ENCODE measurements around the gene CCDC33. TPM values are rescaled to one million over a fixed set of nuclear protein-coding genes. Genes with fewer than 3 reads are reported as not detected.

CCDC33 gene
- total and polyA plus RNA-seq, 2 experiments from 2014 or later: 0.63 to 0.86 TPM

GRCh38 chr15:74220475-74221248 is 15.5 kb upstream of the CCDC33 start:
- H3K36me3 ChIP-seq (replicated peaks; ENCODE audit: insufficient read depth, low read depth): no peaks in the 10 kb centered on the region
- peaks cover 30% of the 10 kb centered on the region for H3K4me1 ChIP-seq (ENCODE audit: insufficient read depth)
- H3K27me3 ChIP-seq: no peaks in the 10 kb centered on the region
- H3K4me2 ChIP-seq: no peak overlapping the region
- no peak for DNase-seq (ENCODE audit: low spot score)
- H3K4me3 ChIP-seq: no peak overlapping the region
- H3K27ac ChIP-seq: peak overlapping the region; percentile 9
- TF ChIP-seq, protein P1, sequence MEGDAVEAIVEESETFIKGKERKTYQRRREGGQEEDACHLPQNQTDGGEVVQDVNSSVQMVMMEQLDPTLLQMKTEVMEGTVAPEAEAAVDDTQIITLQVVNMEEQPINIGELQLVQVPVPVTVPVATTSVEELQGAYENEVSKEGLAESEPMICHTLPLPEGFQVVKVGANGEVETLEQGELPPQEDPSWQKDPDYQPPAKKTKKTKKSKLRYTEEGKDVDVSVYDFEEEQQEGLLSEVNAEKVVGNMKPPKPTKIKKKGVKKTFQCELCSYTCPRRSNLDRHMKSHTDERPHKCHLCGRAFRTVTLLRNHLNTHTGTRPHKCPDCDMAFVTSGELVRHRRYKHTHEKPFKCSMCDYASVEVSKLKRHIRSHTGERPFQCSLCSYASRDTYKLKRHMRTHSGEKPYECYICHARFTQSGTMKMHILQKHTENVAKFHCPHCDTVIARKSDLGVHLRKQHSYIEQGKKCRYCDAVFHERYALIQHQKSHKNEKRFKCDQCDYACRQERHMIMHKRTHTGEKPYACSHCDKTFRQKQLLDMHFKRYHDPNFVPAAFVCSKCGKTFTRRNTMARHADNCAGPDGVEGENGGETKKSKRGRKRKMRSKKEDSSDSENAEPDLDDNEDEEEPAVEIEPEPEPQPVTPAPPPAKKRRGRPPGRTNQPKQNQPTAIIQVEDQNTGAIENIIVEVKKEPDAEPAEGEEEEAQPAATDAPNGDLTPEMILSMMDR (IDR thresholded peaks at IDR 0.05; ENCODE audit: poor library complexity): no peak
- TF ChIP-seq EZH2 (IDR thresholded peaks at IDR 0.05; ENCODE audit: borderline replicate concordance): no peak
- no peak for TF ChIP-seq EZH2phosphoT487 (IDR thresholded peaks at IDR 0.05; ENCODE audit: low read depth, severe bottlenecking, unreplicated experiment)
- H4K20me1 ChIP-seq (ENCODE audit: insufficient read depth, poor library complexity, severe bottlenecking): no peaks in the 10 kb centered on the region
- 41% methylated on average over 11 of the region's 11 CpGs for WGBS (ENCODE audit: low lambda C conversion rate, missing lambda C conversion rate)
- H2AFZ ChIP-seq: no peak overlapping the region
- no peaks in the 10 kb centered on the region for H3K9me3 ChIP-seq (ENCODE audit: low read depth)
- no peaks in the 10 kb centered on the region for H3K9me2 ChIP-seq (replicated peaks; ENCODE audit: insufficient read depth)
- H3K79me2 ChIP-seq: no peaks in the 10 kb centered on the region

- no peak overlapping the region for H2AFZ ChIP-seq
- no peaks in the 10 kb centered on the region for H3K9me3 ChIP-seq (ENCODE audit: low read depth)
- TF ChIP-seq, protein P1 (IDR thresholded peaks at IDR 0.05; ENCODE audit: poor library complexity): no peak
- TF ChIP-seq EZH2phosphoT487 (IDR thresholded peaks at IDR 0.05; ENCODE audit: low read depth, severe bottlenecking, unreplicated experiment) (no peak), EZH2 (IDR thresholded peaks at IDR 0.05; ENCODE audit: borderline replicate concordance) (no peak)
- no peaks in the 10 kb centered on the region for H3K27me3 ChIP-seq
- peaks cover 30% of the 10 kb centered on the region for H3K4me1 ChIP-seq (ENCODE audit: insufficient read depth)
- H3K4me2 ChIP-seq: no peak overlapping the region
- H3K9me2 ChIP-seq (replicated peaks; ENCODE audit: insufficient read depth): no peaks in the 10 kb centered on the region
- whole genome bisulfite sequencing (ENCODE audit: low lambda C conversion rate, missing lambda C conversion rate): 56% methylated on average over 12 of the region's 12 CpGs
- H3K36me3 ChIP-seq (replicated peaks; ENCODE audit: insufficient read depth, low read depth): no peaks in the 10 kb centered on the region
- H3K27ac ChIP-seq: peak overlapping the region; percentile 60
- no peaks in the 10 kb centered on the region for H3K79me2 ChIP-seq
- DNase-seq (ENCODE audit: low spot score): no peak
- no peak overlapping the region for H3K4me3 ChIP-seq
- no peaks in the 10 kb centered on the region for H4K20me1 ChIP-seq (ENCODE audit: insufficient read depth, poor library complexity, severe bottlenecking)
Measured at GRCh38 chr15:74221399-74222239, 14.5 kb upstream of the CCDC33 start.

GRCh38 chr15:74222240-74223119 is 13.6 kb upstream of the CCDC33 start:
- Histone ChIP-seq H3K79me2 (no peaks in the 10 kb centered on the region), H3K36me3 (replicated peaks; ENCODE audit: insufficient read depth, low read depth) (no peaks in the 10 kb centered on the region), H3K4me1 (ENCODE audit: insufficient read depth) (peaks cover 30% of the 10 kb centered on the region), H3K4me3 (no peak overlapping the region), H2AFZ (no peak overlapping the region), H3K27me3 (no peaks in the 10 kb centered on the region), H3K4me2 (peak overlapping the region; percentile 17), H3K9me3 (ENCODE audit: low read depth) (no peaks in the 10 kb centered on the region), H3K9me2 (replicated peaks; ENCODE audit: insufficient read depth) (no peaks in the 10 kb centered on the region), H3K27ac (peak overlapping the region; percentile 60), H4K20me1 (ENCODE audit: insufficient read depth, poor library complexity, severe bottlenecking) (no peaks in the 10 kb centered on the region)
- TF ChIP-seq EZH2 (IDR thresholded peaks at IDR 0.05; ENCODE audit: borderline replicate concordance) (no peak), EZH2phosphoT487 (IDR thresholded peaks at IDR 0.05; ENCODE audit: low read depth, severe bottlenecking, unreplicated experiment) (no peak)
- TF ChIP-seq, protein P1 (IDR thresholded peaks at IDR 0.05; ENCODE audit: poor library complexity): no peak
- WGBS (ENCODE audit: low lambda C conversion rate, missing lambda C conversion rate): 38% methylated on average over 20 of the region's 25 CpGs
- no peak for DNase-seq (ENCODE audit: low spot score)
